ENCODE results near the gene FYCO1.

FYCO1 gene

DNA sequence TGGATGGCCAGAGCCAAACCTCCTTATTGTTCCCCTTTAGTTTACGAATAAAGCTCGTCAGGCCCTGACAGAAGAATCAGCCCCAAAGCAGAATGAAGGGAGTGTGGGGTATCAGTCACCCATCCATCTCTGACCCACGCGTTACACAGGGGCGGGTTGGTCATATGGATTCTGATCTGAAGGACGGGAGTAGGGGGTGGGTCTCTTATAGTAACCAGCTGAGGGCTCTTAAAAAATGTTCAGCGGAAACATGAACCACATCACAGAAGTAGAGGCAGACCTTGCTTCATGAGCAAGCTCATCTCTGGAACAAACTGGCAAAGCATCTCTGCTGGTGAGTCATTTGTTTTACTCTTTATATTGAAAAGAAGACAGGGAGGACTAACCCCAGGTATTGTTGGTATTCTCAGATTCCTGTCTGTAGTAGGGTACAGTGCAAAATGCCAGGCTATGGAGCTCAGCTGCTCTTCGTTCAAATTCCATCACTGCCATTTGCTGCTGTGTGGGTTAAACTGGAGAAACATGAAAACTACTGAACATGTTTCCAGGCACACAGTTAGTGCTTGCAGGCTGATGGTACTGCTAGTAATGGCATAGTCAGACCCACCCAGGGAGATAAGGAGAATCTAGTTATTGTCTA lies 52.3 kb downstream of the FYCO1 start, which contains the start of gene CXCR6:
Gene CXCR6 (plus strand): TSS at position 258 of the 640 bp plus-strand sequence. CDS start 3,018 bp downstream, outside the sequence.
- no peak for DNase-seq (ENCODE audit: low spot score)

- peak; percentile 64 for DNase-seq (ENCODE audit: low spot score)
These were observed 53.4 kb downstream of the FYCO1 start for GRCh38 chr3:45942051-45942825.

DNA sequence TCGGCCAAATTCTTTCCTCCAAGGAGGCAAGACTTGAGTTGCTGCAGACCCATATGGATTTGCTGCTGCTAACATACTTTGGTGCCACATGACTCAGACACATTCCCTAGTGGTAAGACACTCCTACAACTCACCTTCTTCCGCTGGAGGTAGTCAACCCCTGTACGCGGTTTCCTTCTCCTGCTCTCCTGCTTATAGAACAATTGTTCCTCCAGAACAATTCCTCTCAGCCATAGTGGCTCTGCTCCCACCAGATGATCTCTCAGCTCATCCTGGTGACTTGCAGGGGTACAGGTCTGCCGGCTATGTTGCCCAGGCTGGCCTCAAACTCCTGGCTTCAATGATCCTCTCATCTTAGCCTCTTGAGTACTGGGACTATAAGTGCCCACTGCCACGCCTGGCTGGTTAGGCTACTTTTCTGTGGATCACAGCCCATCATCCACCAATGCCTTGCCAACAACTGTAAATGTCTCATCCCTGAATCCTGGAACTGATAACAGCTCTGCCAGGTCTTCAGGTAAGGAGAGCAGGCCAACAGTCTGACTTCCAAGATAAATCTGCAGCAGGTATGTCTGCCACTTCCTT lies 54.8 kb downstream of the FYCO1 start:
- DNase-seq (ENCODE audit: low spot score): no peak

- DNase-seq (ENCODE audit: low spot score): no peak
These were observed 55.4 kb downstream of the FYCO1 start for GRCh38 chr3:45940004-45940780.

GRCh38 chr3:45939341-45939771 lies 56.3 kb downstream of the FYCO1 start:
- DNase-seq (ENCODE audit: low spot score): peak; percentile 83

DNA sequence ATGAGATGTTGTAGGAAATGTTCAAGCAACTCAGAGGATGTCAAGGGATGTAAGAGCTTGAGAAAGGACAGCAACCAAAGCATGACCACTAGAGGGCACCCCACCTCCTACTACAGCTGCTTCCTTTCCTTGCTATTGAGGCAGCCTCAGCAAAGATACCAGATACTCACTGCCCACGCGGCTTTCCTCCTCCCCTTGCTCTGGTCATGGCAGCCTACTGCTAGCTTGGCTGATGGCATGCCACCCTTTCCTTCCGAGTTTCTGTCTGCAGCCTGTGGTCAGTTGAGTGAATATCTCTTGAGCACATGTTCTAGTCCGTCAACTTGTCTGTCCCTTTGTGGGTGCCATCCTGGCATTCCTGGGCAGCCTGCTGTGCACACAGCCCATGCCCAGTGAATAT lies 56.8 kb downstream of the FYCO1 start:
- peak; percentile 79 for DNase-seq (ENCODE audit: low spot score)

- DNase-seq (ENCODE audit: low spot score): no peak
These were observed 57.6 kb downstream of the FYCO1 start for GRCh38 chr3:45938043-45938435.

DNA sequence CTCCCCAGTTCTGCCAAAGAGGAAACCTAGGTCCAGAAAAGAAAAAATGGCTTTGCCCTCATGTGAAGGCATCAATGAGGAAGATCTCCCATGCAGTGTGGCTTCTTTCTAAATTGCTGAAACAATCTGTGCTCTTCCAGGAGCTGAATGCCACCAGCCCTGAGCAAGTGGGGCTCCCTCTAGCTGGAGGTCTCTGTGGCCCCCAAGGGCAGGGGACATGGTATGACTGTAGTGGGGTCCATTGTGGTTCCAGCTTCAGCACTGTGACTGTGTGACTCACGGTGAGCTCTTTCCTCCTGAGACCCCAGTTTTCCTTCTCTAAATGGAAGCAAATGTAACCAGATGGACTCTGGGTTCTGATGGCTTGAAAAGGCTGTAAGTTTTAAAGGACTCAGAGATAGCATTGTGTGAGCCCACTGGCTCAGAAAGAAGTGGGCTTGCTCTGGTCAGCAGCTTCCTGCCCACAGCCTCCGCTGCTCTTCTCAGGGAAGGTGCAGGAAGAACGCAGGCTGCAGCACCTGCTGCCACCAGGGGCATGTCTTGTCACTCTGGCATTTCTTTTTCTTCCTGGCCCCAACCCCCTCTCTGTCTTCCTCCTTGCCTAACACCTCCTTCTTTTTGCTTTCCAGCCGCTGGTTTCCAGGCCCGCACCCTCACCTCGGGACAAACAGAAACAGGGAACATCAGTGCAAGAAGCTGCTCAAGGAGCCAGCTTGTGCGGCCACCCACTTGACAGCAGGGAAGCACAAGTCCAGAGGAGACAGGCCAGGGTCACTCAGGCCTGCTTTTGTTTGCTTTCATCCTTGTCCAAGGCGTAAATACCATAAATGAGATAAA lies 58.2 kb downstream of the FYCO1 start:
- DNase-seq (ENCODE audit: low spot score): no peak

GRCh38 chr3:45936261-45936660 lies 59.4 kb downstream of the FYCO1 start:
- DNase-seq (ENCODE audit: low spot score): no peak

DNA sequence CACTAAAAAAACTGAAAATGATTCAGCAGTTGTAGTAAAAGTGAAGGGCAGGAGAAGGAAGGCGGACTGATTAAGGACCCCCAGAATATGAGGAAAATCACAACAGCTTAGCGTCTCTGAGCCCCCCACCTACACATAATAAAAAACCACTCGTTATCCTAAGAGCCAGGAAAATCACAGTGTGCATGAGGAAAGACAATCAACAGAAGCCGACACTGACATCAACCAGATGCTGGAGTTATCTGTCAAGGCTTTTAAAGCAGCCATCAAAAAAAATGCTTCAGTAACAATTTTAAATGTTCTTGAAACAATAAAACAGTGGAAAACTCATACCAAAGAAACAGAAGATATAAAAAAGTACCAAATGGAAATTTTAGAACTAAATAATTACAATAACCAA lies 62.0 kb downstream of the FYCO1 start:
- no peak for DNase-seq (ENCODE audit: low spot score)

- no peak for DNase-seq (ENCODE audit: low spot score)
These were observed 63.5 kb downstream of the FYCO1 start for GRCh38 chr3:45932112-45932511.

DNA sequence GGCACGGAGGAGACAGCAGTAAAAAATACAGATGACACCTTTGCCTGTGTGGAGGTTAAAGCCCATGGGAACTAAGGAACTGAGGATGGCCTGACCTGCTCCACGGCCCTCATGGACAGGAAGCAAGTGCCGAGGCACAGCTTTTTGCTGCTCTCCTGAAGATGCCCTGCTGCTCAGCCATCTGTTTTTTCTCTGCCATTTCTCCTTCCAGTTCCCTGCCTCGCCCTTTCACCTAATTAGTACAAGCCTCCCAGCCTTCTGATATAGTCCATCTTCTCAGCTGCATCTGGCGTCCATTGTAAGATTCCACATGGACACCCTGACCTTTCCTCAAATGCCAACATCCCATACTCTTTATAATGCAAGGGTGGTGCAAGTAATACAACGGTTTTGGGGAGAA lies 64.1 kb downstream of the FYCO1 start:
- no peak for DNase-seq (ENCODE audit: low spot score)

- DNase-seq (ENCODE audit: low spot score): peak; percentile 80
These were observed 66.5 kb downstream of the FYCO1 start for GRCh38 chr3:45929042-45929679.

GRCh38 chr3:45927881-45928280 lies 67.7 kb downstream of the FYCO1 start:
- no peak for DNase-seq (ENCODE audit: low spot score)

- DNase-seq (ENCODE audit: low spot score): no peak
These were observed 71.9 kb downstream of the FYCO1 start for GRCh38 chr3:45923755-45924154.

- no peak for DNase-seq (ENCODE audit: low spot score)
These were observed 72.6 kb downstream of the FYCO1 start for GRCh38 chr3:45922950-45923590.

- DNase-seq (ENCODE audit: low spot score): no peak
These were observed 73.6 kb downstream of the FYCO1 start for GRCh38 chr3:45922039-45922326.

GRCh38 chr3:45921158-45922038 lies 74.2 kb downstream of the FYCO1 start:
- no peak for DNase-seq (ENCODE audit: low spot score)

GRCh38 chr3:45917146-45917898 lies 78.3 kb downstream of the FYCO1 start:
- no peak for DNase-seq (ENCODE audit: low spot score)
